Ovary (tissue), 3 donors: ENCODE measurements around the gene SAP30BP.

Experiments
- CTCF ChIP-seq, 3 donors: fragments of 450-650 bp in 2 of 3; fragments of 200-600 bp in 1 of 3; IDR thresholded peaks; one replicate each; pipeline versions ENCODE4 v1.5.1 to v1.8.0; 2016 to 2022; ENCODE audit warnings: antibody characterized with exemption in 3 of 3, mild to moderate bottlenecking in 1 of 3
- POLR2A ChIP-seq: fragments of 450-650 bp; IDR thresholded peaks from one replicate; pipeline ENCODE4 v1.6.1; 2017; ENCODE audit warnings: antibody characterized with exemption, mild to moderate bottlenecking, moderate library complexity
- donor health status: DM: no; HTN: no; CAD: no.

GRCh38 chr17:75742337-75742736, 75.2 kb downstream of the SAP30BP start:
- no peak for TF ChIP-seq CTCF (IDR thresholded peaks at IDR 0.05)
- no peak for TF ChIP-seq POLR2A
